Progenitor cell of endocrine pancreas (in vitro differentiated cells): ENCODE data around the gene ATOSA. TPM values are rescaled to one million over a fixed set of nuclear protein-coding genes. Genes with fewer than 3 reads are reported as not detected.

ENCODE experiments used
- DNase-seq: peaks from one replicate; pipeline ENCODE4 v3.0.0; 2021; ENCODE audit warnings: low spot score; ENCODE audit not compliant: unreplicated experiment
- H3K27ac Mint-ChIP-seq: 2 replicates; pipeline ENCODE4 v1.8.0; 2021; ENCODE audit warnings: mild to moderate bottlenecking, moderate library complexity, mixed read lengths
- H3K27me3 Mint-ChIP-seq: 2 replicates; pipeline ENCODE4 v1.8.0; 2021; ENCODE audit warnings: mixed read lengths
- H3K36me3 Mint-ChIP-seq: 2 replicates; pipeline ENCODE4 v1.8.0; 2022; ENCODE audit warnings: mixed read lengths; ENCODE audit not compliant: insufficient read depth
- H3K4me1 Mint-ChIP-seq: 2 replicates; pipeline ENCODE4 v1.8.0; 2021; ENCODE audit warnings: low read depth, mixed read lengths
- H3K4me3 Mint-ChIP-seq: 2 replicates; pipeline ENCODE4 v1.8.0; 2021; ENCODE audit warnings: low read depth, mild to moderate bottlenecking, moderate library complexity, mixed read lengths
- H3K9me3 Mint-ChIP-seq: 2 replicates; pipeline ENCODE4 v1.8.0; 2021; ENCODE audit warnings: low read depth, mixed read lengths
- CTCF ChIP-seq: fragments of 200-600 bp; sonication (generic); IDR thresholded peaks from one replicate; pipeline ENCODE4 v1.5.0; 2021; ENCODE audit warnings: antibody characterized with exemption, mild to moderate bottlenecking; ENCODE audit not compliant: unreplicated experiment
- total RNA-seq: library from RNA; stranded (reverse); gene quantifications from 2 replicates; pipeline ENCODE4 v1.2.1, GENCODE V29; 2021

Gene ATOSA
- total RNA-seq, 1 donor from 2014 or later = 56.9 TPM

- Mint-ChIP-seq H3K36me3 (peaks cover 6% of the 10 kb centered on the region), H3K4me1 (no peaks in the 10 kb centered on the region), H3K27me3 (no peaks in the 10 kb centered on the region), H3K27ac (no peak overlapping the region), H3K9me3 (no peaks in the 10 kb centered on the region), H3K4me3 (no peak overlapping the region)
- TF ChIP-seq CTCF = no peak
- DNase-seq = no peak
Observed at GRCh38 chr15:52635908-52636307, 43.3 kb downstream of the ATOSA start.

Other genes with a start within 250 kb of the ATOSA start
- 24.9 and 31.0 TPM in 2 replicates for gene MYO5A, start 150.5 kb downstream of the ATOSA start, total RNA-seq
- gene ARPP19, start 110.4 kb downstream of the ATOSA start, total RNA-seq = 186 and 193 TPM in 2 replicates
- gene ONECUT1, start 110.9 kb upstream of the ATOSA start, total RNA-seq = 304 and 341 TPM in 2 replicates